Liver (tissue), 9 donors: ENCODE data around the gene ZSCAN31. TPM values are rescaled to one million over a fixed set of nuclear protein-coding genes. Genes with fewer than 3 reads are reported as not detected.
A peak's percentile ranks its signal among the peaks of the same experiment; 100 is the strongest.

Experiments
- DNase-seq: peaks from one replicate; pipeline ENCODE4 v3.0.0-alpha.2; 2017; ENCODE audit warnings: low spot score
- H3K27ac ChIP-seq, 2 donors: one replicate each; pipeline ENCODE4 v1.7.0; 2013; ENCODE audit warnings: inconsistent platforms in 2 of 2, low read length in 2 of 2, control low read depth in 1 of 2, low read depth in 1 of 2, mild to moderate bottlenecking in 1 of 2
- H3K27me3 ChIP-seq, 4 donors: one replicate each; pipeline versions ENCODE4 v1.6.1 to v1.7.0; 2013; ENCODE audit warnings: low read length in 3 of 4, inconsistent platforms in 1 of 4, mild to moderate bottlenecking in 1 of 4, moderate library complexity in 1 of 4; ENCODE audit not compliant: control insufficient read depth in 4 of 4, insufficient read depth in 4 of 4
- H3K36me3 ChIP-seq, 4 donors: one replicate each; pipeline versions ENCODE4 v1.6.1 to v1.7.0; 2013; ENCODE audit warnings: low read length in 3 of 4, mild to moderate bottlenecking in 3 of 4, low read depth in 1 of 4, moderate library complexity in 1 of 4; ENCODE audit not compliant: control insufficient read depth in 4 of 4, insufficient read depth in 3 of 4
- H3K4me1 ChIP-seq, 4 donors: one replicate each; pipeline versions ENCODE4 v1.6.1 to v1.7.0; 2013; ENCODE audit warnings: low read length in 3 of 4, mild to moderate bottlenecking in 3 of 4, moderate library complexity in 1 of 4; ENCODE audit not compliant: control insufficient read depth in 4 of 4, insufficient read depth in 4 of 4
- H3K4me3 ChIP-seq, 3 donors: one replicate each; pipeline versions ENCODE4 v1.6.1 to v1.7.0; 2013; ENCODE audit warnings: low read length in 3 of 3, control low read depth in 1 of 3, low read depth in 1 of 3, mild to moderate bottlenecking in 1 of 3
- H3K9ac ChIP-seq, 2 donors: one replicate each; pipeline ENCODE4 v1.7.0; 2013; ENCODE audit warnings: low read length in 2 of 2, mild to moderate bottlenecking in 2 of 2, moderate library complexity in 2 of 2, control low read depth in 1 of 2, low read depth in 1 of 2
- H3K9me3 ChIP-seq, 4 donors: one replicate each; pipeline versions ENCODE4 v1.6.1 to v1.7.0; 2013; ENCODE audit warnings: low read length in 3 of 4; ENCODE audit not compliant: control insufficient read depth in 4 of 4
- CTCF ChIP-seq: fragments of 150-350 bp; IDR thresholded peaks from 2 replicates; pipeline ENCODE4 v1.5.1; 2017; ENCODE audit warnings: improper control_type of control experiment, low read depth, low read length; ENCODE audit not compliant: missing input control
- EGR1 ChIP-seq, 2 donors: IDR thresholded peaks; 2 replicates each; pipeline ENCODE4 v1.6.1; 2016 to 2018; ENCODE audit warnings: antibody characterized with exemption in 2 of 2, low read depth in 2 of 2
- FOXA1 ChIP-seq: IDR thresholded peaks from 2 replicates; pipeline ENCODE4 v1.6.1; 2016; ENCODE audit warnings: antibody characterized with exemption
- FOXA2 ChIP-seq: IDR thresholded peaks from 2 replicates; pipeline ENCODE4 v1.6.1; 2016; ENCODE audit warnings: antibody characterized with exemption
- GABPA ChIP-seq, 2 donors: IDR thresholded peaks in 1 of 2; conservative IDR thresholded peaks in 1 of 2; 2 replicates each; pipeline ENCODE4 v1.6.1; 2016; ENCODE audit warnings: antibody characterized with exemption in 2 of 2, mild to moderate bottlenecking in 1 of 2, moderate library complexity in 1 of 2
- HNF4A ChIP-seq, 2 donors: conservative IDR thresholded peaks; 2 replicates each; pipeline ENCODE4 v1.6.1; 2016; ENCODE audit warnings: antibody characterized with exemption in 2 of 2, mild to moderate bottlenecking in 2 of 2
- HNF4G ChIP-seq: IDR thresholded peaks from 2 replicates; pipeline ENCODE4 v1.6.1; 2016; ENCODE audit warnings: antibody characterized with exemption
- JUND ChIP-seq, 2 donors: IDR thresholded peaks; 2 replicates each; pipeline ENCODE4 v1.6.1; 2016; ENCODE audit warnings: antibody characterized with exemption in 2 of 2
- MAX ChIP-seq: IDR thresholded peaks from 2 replicates; pipeline ENCODE4 v1.6.1; 2016; ENCODE audit warnings: antibody characterized with exemption
- RAD21 ChIP-seq, 2 donors: IDR thresholded peaks; 2 replicates each; pipeline ENCODE4 v1.6.1; 2016; ENCODE audit warnings: antibody characterized with exemption in 2 of 2, mild to moderate bottlenecking in 2 of 2
- REST ChIP-seq: IDR thresholded peaks from 2 replicates; pipeline ENCODE4 v1.6.1; 2016; ENCODE audit warnings: antibody characterized with exemption, mild to moderate bottlenecking
- RXRA ChIP-seq, 2 donors: IDR thresholded peaks; 2 replicates each; pipeline ENCODE4 v1.6.1; 2017 to 2018; ENCODE audit warnings: antibody characterized with exemption in 2 of 2, mild to moderate bottlenecking in 1 of 2
- SP1 ChIP-seq: IDR thresholded peaks from 2 replicates; pipeline ENCODE4 v1.6.1; 2018; ENCODE audit warnings: antibody characterized with exemption, mild to moderate bottlenecking
- YY1 ChIP-seq: IDR thresholded peaks from 2 replicates; pipeline ENCODE4 v1.6.1; 2016; ENCODE audit warnings: antibody characterized with exemption, mild to moderate bottlenecking
- ZBTB33 ChIP-seq: IDR thresholded peaks from 2 replicates; pipeline ENCODE4 v1.6.1; 2016; ENCODE audit warnings: antibody characterized with exemption
- WGBS: extraction: QIAGEN DNeasy Blood & Tissue Kit; methylation state at CpG from one replicate; pipeline ENCODE4 v1.1.7; 2013; 5-methylcytosine and 5-hydroxymethylcytosine counted together
- polyA plus RNA-seq, 2 donors: library from polyadenylated mRNA; stranded (reverse) in 1 of 2; unstranded in 1 of 2; fragments of 200-250 nt in 1 of 2; fragments of >200 nt in 1 of 2; fragmentation: Nextera tagmentation in 1 of 2; extraction: Ambion mirVana in 1 of 2; gene quantifications; one replicate each; pipeline versions ENCODE4 v1.2.1 to v1.2.3, GENCODE V29; 2013 to 2015
- total RNA-seq, 2 donors: library from RNA; depleted of rRNA; stranded (reverse); fragments of >200 nt; gene quantifications; one replicate each; pipeline ENCODE4 v1.2.3, GENCODE V29; 2014
- donor health status: healthy.
- donor health status: healthy.
- donor health status: healthy.
- donor health status: healthy.
- donor health status: healthy.

The ZSCAN31 gene
- total and polyA plus RNA-seq, 4 donors, result 3.3 to 10.2 (median 3.7) TPM

DNA sequence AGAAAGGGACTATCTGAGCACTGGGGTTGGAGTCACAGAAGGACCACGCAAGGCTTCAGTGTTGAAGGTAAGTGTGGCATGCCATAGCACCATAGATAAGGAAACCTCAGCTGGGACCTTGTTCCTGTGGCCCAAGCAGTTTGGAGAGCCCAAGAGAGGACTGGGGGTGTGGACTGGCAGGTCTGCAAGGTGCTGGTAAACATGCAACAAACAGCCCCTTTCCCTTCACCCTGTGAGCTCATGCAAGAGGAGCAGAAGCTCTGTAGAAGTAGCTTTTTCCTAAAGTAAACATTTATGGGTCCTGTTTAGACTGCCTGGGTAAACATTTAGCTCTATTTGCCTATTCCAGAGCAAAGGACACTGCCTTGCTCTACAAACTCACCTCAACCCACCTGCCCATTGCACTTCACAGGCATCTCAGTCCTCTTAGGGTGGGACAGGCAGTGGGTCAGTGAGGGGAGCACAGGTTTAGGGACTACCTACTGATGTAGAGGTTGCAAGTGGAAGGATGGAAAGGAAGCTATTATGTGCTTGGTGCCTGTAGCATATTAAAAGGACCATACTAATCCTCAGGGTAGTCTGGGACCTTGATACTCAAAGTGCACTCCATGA, 12.0 kb downstream of the ZSCAN31 start:
- Histone ChIP-seq H3K27ac (no peak overlapping the region), H3K9ac (no peak overlapping the region), H3K4me3 (no peak overlapping the region), H3K4me1 (peaks cover 0 to 12% (median 6%) of the 10 kb centered on the region in 4 donors), H3K27me3 (no peaks in the 10 kb centered on the region), H3K36me3 (peaks cover 10 to 26% (median 22%) of the 10 kb centered on the region in 4 donors), H3K9me3 (peaks cover 14 to 35% (median 25%) of the 10 kb centered on the region in 4 donors)
- WGBS, result 88% methylated on average over 1 of the region's 1 CpG
- TF ChIP-seq ZBTB33 (peak; percentile 20), MAX (no peak), RXRA (IDR thresholded peaks at IDR 0.05) (peak; percentile 58 to 61), CTCF (no peak), EGR1 (IDR thresholded peaks at IDR 0.05; ENCODE audit: low read depth in 2 of 2) (no peak), SP1 (peak; percentile 57), REST (no peak), FOXA2 (peak; percentile 59), HNF4G (no peak), HNF4A (conservative IDR thresholded peaks at IDR 0.05) (peak; percentile 57 to 66), GABPA (IDR thresholded peaks at IDR 0.05 in 1 of 2, conservative IDR thresholded peaks at IDR 0.05 in 1 of 2) (peak in 1 of 2 donors; percentile 37), JUND (IDR thresholded peaks at IDR 0.05) (peak in 1 of 2 donors; percentile 9)
- DNase-seq, result no peak

- WGBS, result 35% methylated on average over 3 of the region's 3 CpGs
- DNase-seq, result no peak
- peaks cover 12 to 33% (median 24%) of the 10 kb centered on the region in 4 donors for H3K9me3 ChIP-seq
- H3K9ac ChIP-seq, result no peak overlapping the region
- H3K4me3 ChIP-seq, result no peak overlapping the region
- H3K4me1 ChIP-seq, result peaks cover 0 to 12% (median 6%) of the 10 kb centered on the region in 4 donors
- no peak overlapping the region for H3K27ac ChIP-seq
- no peaks in the 10 kb centered on the region for H3K27me3 ChIP-seq
- H3K36me3 ChIP-seq, result peaks cover 10 to 26% (median 21%) of the 10 kb centered on the region in 4 donors
- TF ChIP-seq FOXA1 (no peak), GABPA (IDR thresholded peaks at IDR 0.05 in 1 of 2, conservative IDR thresholded peaks at IDR 0.05 in 1 of 2) (peak in 1 of 2 donors; percentile 54), RAD21 (IDR thresholded peaks at IDR 0.05) (no peak), MAX (peak; percentile 52), JUND (IDR thresholded peaks at IDR 0.05) (peak in 1 of 2 donors; percentile 55), SP1 (no peak), HNF4A (conservative IDR thresholded peaks at IDR 0.05) (peak in 1 of 2 donors; percentile 70), REST (no peak), YY1 (peak; percentile 30), RXRA (IDR thresholded peaks at IDR 0.05) (peak in 1 of 2 donors; percentile 72), FOXA2 (peak; percentile 56), HNF4G (no peak), EGR1 (IDR thresholded peaks at IDR 0.05; ENCODE audit: low read depth in 2 of 2) (no peak), CTCF (no peak)
These were observed 13.3 kb downstream of the ZSCAN31 start for GRCh38 chr6:28322661-28323060.
